CD4-positive, alpha-beta T cell treated with Interferon gamma for 1 hour (primary cell): Measurements from ENCODE around the gene PTPRM.

Experiments used
- DNase-seq: peaks from one replicate; pipeline ENCODE4 v3.0.0-alpha.2; 2020

Gene PTPRM

GRCh38 chr18:7872569-7872968 is 305.5 kb downstream of the PTPRM start:
- no peak for DNase-seq

- DNase-seq = no peak
Measured at GRCh38 chr18:7873316-7873715, 306.2 kb downstream of the PTPRM start.

- DNase-seq = no peak
Measured at GRCh38 chr18:7876354-7877104, 309.4 kb downstream of the PTPRM start.

- no peak for DNase-seq
Measured at GRCh38 chr18:7877609-7878008, 310.5 kb downstream of the PTPRM start.

GRCh38 chr18:7878265-7879211 is 311.4 kb downstream of the PTPRM start:
- no peak for DNase-seq

- no peak for DNase-seq
Measured at GRCh38 chr18:7879717-7880116, 312.6 kb downstream of the PTPRM start.

- DNase-seq = no peak
Measured at GRCh38 chr18:7885865-7886264, 318.7 kb downstream of the PTPRM start.

- no peak for DNase-seq
Measured at GRCh38 chr18:7886436-7886835, 319.3 kb downstream of the PTPRM start.

- DNase-seq = no peak
Measured at GRCh38 chr18:7889515-7889914, 322.4 kb downstream of the PTPRM start.

GRCh38 chr18:7890075-7890474 is 323.0 kb downstream of the PTPRM start:
- no peak for DNase-seq

- no peak for DNase-seq
Measured at GRCh38 chr18:7892556-7892955, 325.4 kb downstream of the PTPRM start.

- DNase-seq = no peak
Measured at GRCh38 chr18:7894592-7894991, 327.5 kb downstream of the PTPRM start.

- no peak for DNase-seq
Measured at GRCh38 chr18:7895346-7895745, 328.2 kb downstream of the PTPRM start.

GRCh38 chr18:7896161-7896560 is 329.0 kb downstream of the PTPRM start:
- no peak for DNase-seq

- DNase-seq = no peak
Measured at GRCh38 chr18:7896805-7897518, 329.8 kb downstream of the PTPRM start.

- no peak for DNase-seq
Measured at GRCh38 chr18:7898181-7898580, 331.1 kb downstream of the PTPRM start.

- no peak for DNase-seq
Measured at GRCh38 chr18:7899078-7899477, 332.0 kb downstream of the PTPRM start.

GRCh38 chr18:7900091-7900490 is 333.0 kb downstream of the PTPRM start:
- no peak for DNase-seq

GRCh38 chr18:7901657-7902056 is 334.5 kb downstream of the PTPRM start:
- no peak for DNase-seq

- no peak for DNase-seq
Measured at GRCh38 chr18:7902399-7902839, 335.3 kb downstream of the PTPRM start.

- no peak for DNase-seq
Measured at GRCh38 chr18:7904529-7904928, 337.4 kb downstream of the PTPRM start.

GRCh38 chr18:7908681-7909299 is 341.7 kb downstream of the PTPRM start:
- no peak for DNase-seq
